ENCODE measurements around the gene FAM209B.

FAM209B gene

GRCh38 chr20:56506103-56506502, 26.9 kb upstream of the FAM209B start:
- no peak for TF ChIP-seq CTCF (conservative IDR thresholded peaks at IDR 0.05; ENCODE audit: low read depth, low read length)
- peak; percentile 73 for DNase-seq (ENCODE audit: low read depth)
- H3K4me3 ChIP-seq (ENCODE audit: low read depth, low read length) = no peak overlapping the region

- DNase-seq (ENCODE audit: low read depth) = no peak
- TF ChIP-seq CTCF (conservative IDR thresholded peaks at IDR 0.05; ENCODE audit: low read depth, low read length) = no peak
- no peak overlapping the region for H3K4me3 ChIP-seq (ENCODE audit: low read depth, low read length)
Observed at GRCh38 chr20:56511926-56512325, 21.1 kb upstream of the FAM209B start.

- H3K4me3 ChIP-seq (ENCODE audit: low read depth, low read length) = no peak overlapping the region
- TF ChIP-seq CTCF (conservative IDR thresholded peaks at IDR 0.05; ENCODE audit: low read depth, low read length) = no peak
- no peak for DNase-seq (ENCODE audit: low read depth)
Observed at GRCh38 chr20:56513161-56514150, 19.6 kb upstream of the FAM209B start.

- TF ChIP-seq CTCF (conservative IDR thresholded peaks at IDR 0.05; ENCODE audit: low read depth, low read length) = no peak
- no peak for DNase-seq (ENCODE audit: low read depth)
- no peak overlapping the region for H3K4me3 ChIP-seq (ENCODE audit: low read depth, low read length)
Observed at GRCh38 chr20:56516631-56517030, 16.4 kb upstream of the FAM209B start.

GRCh38 chr20:56517211-56517610, 15.8 kb upstream of the FAM209B start:
- TF ChIP-seq CTCF (conservative IDR thresholded peaks at IDR 0.05; ENCODE audit: low read depth, low read length) = no peak
- H3K4me3 ChIP-seq (ENCODE audit: low read depth, low read length) = no peak overlapping the region
- no peak for DNase-seq (ENCODE audit: low read depth)

GRCh38 chr20:56517641-56518040, 15.4 kb upstream of the FAM209B start:
- no peak for DNase-seq (ENCODE audit: low read depth)
- no peak for TF ChIP-seq CTCF (conservative IDR thresholded peaks at IDR 0.05; ENCODE audit: low read depth, low read length)
- H3K4me3 ChIP-seq (ENCODE audit: low read depth, low read length) = no peak overlapping the region

- H3K4me3 ChIP-seq (ENCODE audit: low read depth, low read length) = no peak overlapping the region
- DNase-seq (ENCODE audit: low read depth) = no peak
- no peak for TF ChIP-seq CTCF (conservative IDR thresholded peaks at IDR 0.05; ENCODE audit: low read depth, low read length)
Observed at GRCh38 chr20:56518126-56518525, 14.9 kb upstream of the FAM209B start.
